ENCODE results near the gene EEPD1.

DNA sequence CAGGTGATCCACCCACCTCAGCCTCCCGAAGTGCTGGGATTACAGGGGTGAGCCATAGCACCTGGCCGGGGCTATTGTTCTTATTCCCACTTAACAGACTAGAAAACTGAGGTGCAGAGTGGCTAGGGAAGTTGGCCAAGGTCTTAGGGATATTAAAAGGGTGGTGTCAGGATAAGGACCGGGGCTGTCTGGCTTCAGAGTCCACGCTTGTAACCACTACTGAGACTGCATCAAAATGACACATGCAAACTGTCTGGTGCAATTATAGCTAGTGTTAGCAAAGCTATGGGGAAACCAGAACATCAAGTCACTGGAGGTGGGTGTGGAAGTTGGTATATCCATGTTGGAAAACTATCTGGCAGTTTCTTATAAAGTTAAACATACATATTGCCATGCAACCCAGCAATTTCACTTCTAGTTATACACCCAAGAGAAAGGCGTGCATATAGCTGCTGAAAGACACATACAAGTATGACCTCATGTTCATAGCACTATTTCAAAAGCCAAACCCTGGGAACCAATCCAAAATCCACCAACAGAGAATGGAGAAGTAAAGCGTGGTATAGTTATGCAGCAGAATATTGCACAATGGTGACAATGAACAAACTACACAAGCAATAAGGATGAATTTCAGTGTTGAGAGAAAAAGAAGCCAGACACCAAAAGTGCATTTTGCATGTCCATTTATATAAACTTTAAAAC, 33.9 kb upstream of the EEPD1 start:
- TF ChIP-seq EZH2 (IDR thresholded peaks at IDR 0.05; ENCODE audit: borderline replicate concordance, low read depth, low read length, severe bottlenecking) = no peak
- TF ChIP-seq, protein P1, sequence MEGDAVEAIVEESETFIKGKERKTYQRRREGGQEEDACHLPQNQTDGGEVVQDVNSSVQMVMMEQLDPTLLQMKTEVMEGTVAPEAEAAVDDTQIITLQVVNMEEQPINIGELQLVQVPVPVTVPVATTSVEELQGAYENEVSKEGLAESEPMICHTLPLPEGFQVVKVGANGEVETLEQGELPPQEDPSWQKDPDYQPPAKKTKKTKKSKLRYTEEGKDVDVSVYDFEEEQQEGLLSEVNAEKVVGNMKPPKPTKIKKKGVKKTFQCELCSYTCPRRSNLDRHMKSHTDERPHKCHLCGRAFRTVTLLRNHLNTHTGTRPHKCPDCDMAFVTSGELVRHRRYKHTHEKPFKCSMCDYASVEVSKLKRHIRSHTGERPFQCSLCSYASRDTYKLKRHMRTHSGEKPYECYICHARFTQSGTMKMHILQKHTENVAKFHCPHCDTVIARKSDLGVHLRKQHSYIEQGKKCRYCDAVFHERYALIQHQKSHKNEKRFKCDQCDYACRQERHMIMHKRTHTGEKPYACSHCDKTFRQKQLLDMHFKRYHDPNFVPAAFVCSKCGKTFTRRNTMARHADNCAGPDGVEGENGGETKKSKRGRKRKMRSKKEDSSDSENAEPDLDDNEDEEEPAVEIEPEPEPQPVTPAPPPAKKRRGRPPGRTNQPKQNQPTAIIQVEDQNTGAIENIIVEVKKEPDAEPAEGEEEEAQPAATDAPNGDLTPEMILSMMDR (IDR thresholded peaks at IDR 0.05; ENCODE audit: borderline replicate concordance, extremely low read depth, low read length, poor library complexity, severe bottlenecking) = no peak

Data from DND-41 (cell line).